ENCODE results near the gene ATP5PO. TPM values are rescaled to one million over a fixed set of nuclear protein-coding genes. Genes with fewer than 3 reads are reported as not detected.

The ATP5PO gene
- total and polyA plus RNA-seq, 2 donors (not counting 1 experiment from before 2014, with no cell fraction given) = 154 to 259 TPM

DNA sequence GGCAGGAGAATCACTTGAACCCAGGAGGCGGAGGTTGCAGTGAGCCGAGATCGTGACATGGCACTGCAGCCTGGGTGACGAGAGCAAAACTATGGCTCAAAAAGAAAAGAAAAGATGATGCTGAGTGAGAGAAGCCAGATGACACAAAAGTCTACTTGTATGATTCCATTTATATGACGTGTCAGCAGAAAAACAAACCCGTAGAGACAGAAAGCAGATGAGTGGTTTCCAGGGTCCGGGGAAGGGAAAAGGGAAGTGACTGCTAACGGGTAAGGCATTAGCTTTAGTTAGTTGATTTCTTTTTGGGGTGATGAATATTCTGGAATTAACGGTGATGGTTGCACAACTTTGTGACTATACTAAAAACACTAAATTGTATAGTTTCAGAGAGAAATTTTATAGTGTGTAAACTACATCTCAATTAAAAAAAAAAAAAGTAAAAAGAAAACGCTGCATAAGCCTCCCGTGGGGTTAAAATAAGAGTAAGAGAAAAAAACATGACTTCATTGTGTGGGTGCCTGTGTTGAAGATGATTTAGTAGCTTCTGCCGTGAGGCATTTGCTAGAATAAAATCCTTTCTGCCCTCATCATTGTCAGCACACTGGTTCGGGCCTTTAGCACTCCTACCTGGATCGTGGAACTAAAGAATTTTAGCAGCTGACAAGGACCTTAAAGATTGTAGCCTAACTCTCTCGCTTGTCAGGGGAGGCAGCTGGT, 24.7 kb upstream of the ATP5PO start:
- Histone ChIP-seq H3K9ac (ENCODE audit: insufficient read depth, low read length) (no peak overlapping the region), H3K4me3 (replicated peaks in 1 of 4; ENCODE audit: control extremely low read depth in 1 of 4, insufficient read depth in 1 of 4, low read depth in 3 of 4, low read length in 4 of 4) (no peak overlapping the region), H4K20me1 (ENCODE audit: control insufficient read depth, extremely low read depth, insufficient read depth, low read length) (no peaks in the 10 kb centered on the region), H3K27ac (ENCODE audit: insufficient read depth, low read length) (no peak overlapping the region), H3K36me3 (ENCODE audit: control insufficient read depth, insufficient read depth, low read length) (no peaks in the 10 kb centered on the region), H3K4me2 (ENCODE audit: extremely low read depth, insufficient read depth, low read length) (no peak overlapping the region), H2AFZ (ENCODE audit: low read length) (no peak overlapping the region), H3K79me2 (ENCODE audit: control insufficient read depth, insufficient read depth, low read length) (no peaks in the 10 kb centered on the region), H3K4me1 (ENCODE audit: control insufficient read depth, extremely low read depth, insufficient read depth, low read length) (peaks cover 2% of the 10 kb centered on the region), H3K9me3 (ENCODE audit: control insufficient read depth, insufficient read depth, low read depth, low read length) (no peaks in the 10 kb centered on the region), H3K27me3 (ENCODE audit: control insufficient read depth, insufficient read depth, low read length) (no peaks in the 10 kb centered on the region)
- peak; percentile 62 to 79 for DNase-seq (ENCODE audit: low read depth in 2 of 2)
- no peak for TF ChIP-seq EZH2 (IDR thresholded peaks at IDR 0.05; ENCODE audit: low read length, missing control alignments)
- TF ChIP-seq, protein P1, sequence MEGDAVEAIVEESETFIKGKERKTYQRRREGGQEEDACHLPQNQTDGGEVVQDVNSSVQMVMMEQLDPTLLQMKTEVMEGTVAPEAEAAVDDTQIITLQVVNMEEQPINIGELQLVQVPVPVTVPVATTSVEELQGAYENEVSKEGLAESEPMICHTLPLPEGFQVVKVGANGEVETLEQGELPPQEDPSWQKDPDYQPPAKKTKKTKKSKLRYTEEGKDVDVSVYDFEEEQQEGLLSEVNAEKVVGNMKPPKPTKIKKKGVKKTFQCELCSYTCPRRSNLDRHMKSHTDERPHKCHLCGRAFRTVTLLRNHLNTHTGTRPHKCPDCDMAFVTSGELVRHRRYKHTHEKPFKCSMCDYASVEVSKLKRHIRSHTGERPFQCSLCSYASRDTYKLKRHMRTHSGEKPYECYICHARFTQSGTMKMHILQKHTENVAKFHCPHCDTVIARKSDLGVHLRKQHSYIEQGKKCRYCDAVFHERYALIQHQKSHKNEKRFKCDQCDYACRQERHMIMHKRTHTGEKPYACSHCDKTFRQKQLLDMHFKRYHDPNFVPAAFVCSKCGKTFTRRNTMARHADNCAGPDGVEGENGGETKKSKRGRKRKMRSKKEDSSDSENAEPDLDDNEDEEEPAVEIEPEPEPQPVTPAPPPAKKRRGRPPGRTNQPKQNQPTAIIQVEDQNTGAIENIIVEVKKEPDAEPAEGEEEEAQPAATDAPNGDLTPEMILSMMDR (conservative IDR thresholded peaks at IDR 0.05 in 1 of 2, IDR thresholded peaks at IDR 0.05 in 1 of 2; ENCODE audit: low read depth in 1 of 2, low read length in 2 of 2) = no peak

DNA sequence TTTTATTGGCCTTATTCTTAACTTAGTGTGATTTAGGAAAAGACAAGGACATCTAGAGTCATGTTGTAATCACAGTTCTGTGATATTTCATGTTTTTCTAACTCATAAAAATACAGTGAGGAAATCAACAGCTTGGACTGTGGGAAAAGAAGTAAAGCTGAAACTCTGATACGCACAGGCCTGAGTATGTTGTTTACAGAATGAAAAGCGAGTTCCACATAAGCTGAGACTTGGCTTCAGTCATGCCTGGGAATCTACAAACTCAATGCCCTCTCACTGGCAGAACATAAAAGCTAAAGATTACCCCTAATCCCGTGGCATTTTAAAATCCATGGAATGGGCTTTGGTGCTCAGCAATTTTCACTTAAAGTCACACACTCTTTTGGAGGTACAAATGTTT, 23.6 kb upstream of the ATP5PO start:
- no peak overlapping the region for H3K4me2 ChIP-seq (ENCODE audit: extremely low read depth, insufficient read depth, low read length)
- H3K36me3 ChIP-seq (ENCODE audit: control insufficient read depth, insufficient read depth, low read length) = no peaks in the 10 kb centered on the region
- H3K27me3 ChIP-seq (ENCODE audit: control insufficient read depth, insufficient read depth, low read length) = no peaks in the 10 kb centered on the region
- TF ChIP-seq EZH2 (IDR thresholded peaks at IDR 0.05; ENCODE audit: low read length, missing control alignments) = no peak
- TF ChIP-seq, protein P1 (conservative IDR thresholded peaks at IDR 0.05 in 1 of 2, IDR thresholded peaks at IDR 0.05 in 1 of 2; ENCODE audit: low read depth in 1 of 2, low read length in 2 of 2) = no peak
- no peak overlapping the region for H3K4me3 ChIP-seq (replicated peaks in 1 of 4; ENCODE audit: control extremely low read depth in 1 of 4, insufficient read depth in 1 of 4, low read depth in 3 of 4, low read length in 4 of 4)
- H3K9me3 ChIP-seq (ENCODE audit: control insufficient read depth, insufficient read depth, low read depth, low read length) = no peaks in the 10 kb centered on the region
- no peaks in the 10 kb centered on the region for H3K79me2 ChIP-seq (ENCODE audit: control insufficient read depth, insufficient read depth, low read length)
- H2AFZ ChIP-seq (ENCODE audit: low read length) = no peak overlapping the region
- no peak overlapping the region for H3K27ac ChIP-seq (ENCODE audit: insufficient read depth, low read length)
- H4K20me1 ChIP-seq (ENCODE audit: control insufficient read depth, extremely low read depth, insufficient read depth, low read length) = no peaks in the 10 kb centered on the region
- H3K4me1 ChIP-seq (ENCODE audit: control insufficient read depth, extremely low read depth, insufficient read depth, low read length) = peaks cover 2% of the 10 kb centered on the region
- H3K9ac ChIP-seq (ENCODE audit: insufficient read depth, low read length) = no peak overlapping the region
- peak in 1 of 2 donors; percentile 52 for DNase-seq (ENCODE audit: low read depth in 2 of 2)

DNA sequence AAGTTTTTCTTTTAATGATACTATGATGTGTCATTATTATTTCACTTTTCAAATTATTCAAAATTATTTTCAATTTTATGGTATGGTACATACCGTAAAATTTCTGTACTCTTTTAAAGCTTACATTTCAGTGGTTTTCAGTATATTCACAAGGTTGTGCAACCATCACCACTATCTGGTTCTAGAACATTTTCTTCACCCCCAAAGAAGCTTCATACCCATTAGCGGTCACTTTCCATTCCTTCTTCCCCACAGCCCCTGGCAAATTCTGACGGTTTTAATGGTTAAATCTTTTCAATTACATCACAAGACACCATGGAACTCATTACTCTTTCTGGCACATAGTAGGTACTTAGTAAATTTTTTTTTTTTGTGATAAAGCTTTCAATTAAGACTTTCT, 22.8 kb upstream of the ATP5PO start:
- H4K20me1 ChIP-seq (ENCODE audit: control insufficient read depth, extremely low read depth, insufficient read depth, low read length) = no peaks in the 10 kb centered on the region
- no peak for DNase-seq (ENCODE audit: low read depth in 2 of 2)
- H3K27me3 ChIP-seq (ENCODE audit: control insufficient read depth, insufficient read depth, low read length) = no peaks in the 10 kb centered on the region
- no peak overlapping the region for H3K9ac ChIP-seq (ENCODE audit: insufficient read depth, low read length)
- no peaks in the 10 kb centered on the region for H3K36me3 ChIP-seq (ENCODE audit: control insufficient read depth, insufficient read depth, low read length)
- no peak for TF ChIP-seq EZH2 (IDR thresholded peaks at IDR 0.05; ENCODE audit: low read length, missing control alignments)
- TF ChIP-seq, protein P1 (conservative IDR thresholded peaks at IDR 0.05 in 1 of 2, IDR thresholded peaks at IDR 0.05 in 1 of 2; ENCODE audit: low read depth in 1 of 2, low read length in 2 of 2) = no peak
- no peak overlapping the region for H3K4me2 ChIP-seq (ENCODE audit: extremely low read depth, insufficient read depth, low read length)
- H3K4me1 ChIP-seq (ENCODE audit: control insufficient read depth, extremely low read depth, insufficient read depth, low read length) = peaks cover 2% of the 10 kb centered on the region
- H3K79me2 ChIP-seq (ENCODE audit: control insufficient read depth, insufficient read depth, low read length) = no peaks in the 10 kb centered on the region
- no peak overlapping the region for H3K4me3 ChIP-seq (replicated peaks in 1 of 4; ENCODE audit: control extremely low read depth in 1 of 4, insufficient read depth in 1 of 4, low read depth in 3 of 4, low read length in 4 of 4)
- H2AFZ ChIP-seq (ENCODE audit: low read length) = no peak overlapping the region
- no peaks in the 10 kb centered on the region for H3K9me3 ChIP-seq (ENCODE audit: control insufficient read depth, insufficient read depth, low read depth, low read length)
- no peak overlapping the region for H3K27ac ChIP-seq (ENCODE audit: insufficient read depth, low read length)

All from fibroblast of lung (primary cell).